HG03378 (cell line): ENCODE data around the gene ANKRD12.
A peak's percentile ranks its signal among the peaks of the same experiment; 100 is the strongest.
"Not testable (repeated sequence)": the region's sequence is repeated elsewhere in the genome, so short reads cannot be mapped to it uniquely, and the experiment has no call there.

Source experiments
- ATAC-seq: cut with Tn5 transposase; IDR thresholded peaks from one replicate; pipeline ENCODE4 v1.9.1; 2021; ENCODE audit warnings: mild to moderate bottlenecking, moderate library complexity; ENCODE audit not compliant: unreplicated experiment

The ANKRD12 gene

DNA sequence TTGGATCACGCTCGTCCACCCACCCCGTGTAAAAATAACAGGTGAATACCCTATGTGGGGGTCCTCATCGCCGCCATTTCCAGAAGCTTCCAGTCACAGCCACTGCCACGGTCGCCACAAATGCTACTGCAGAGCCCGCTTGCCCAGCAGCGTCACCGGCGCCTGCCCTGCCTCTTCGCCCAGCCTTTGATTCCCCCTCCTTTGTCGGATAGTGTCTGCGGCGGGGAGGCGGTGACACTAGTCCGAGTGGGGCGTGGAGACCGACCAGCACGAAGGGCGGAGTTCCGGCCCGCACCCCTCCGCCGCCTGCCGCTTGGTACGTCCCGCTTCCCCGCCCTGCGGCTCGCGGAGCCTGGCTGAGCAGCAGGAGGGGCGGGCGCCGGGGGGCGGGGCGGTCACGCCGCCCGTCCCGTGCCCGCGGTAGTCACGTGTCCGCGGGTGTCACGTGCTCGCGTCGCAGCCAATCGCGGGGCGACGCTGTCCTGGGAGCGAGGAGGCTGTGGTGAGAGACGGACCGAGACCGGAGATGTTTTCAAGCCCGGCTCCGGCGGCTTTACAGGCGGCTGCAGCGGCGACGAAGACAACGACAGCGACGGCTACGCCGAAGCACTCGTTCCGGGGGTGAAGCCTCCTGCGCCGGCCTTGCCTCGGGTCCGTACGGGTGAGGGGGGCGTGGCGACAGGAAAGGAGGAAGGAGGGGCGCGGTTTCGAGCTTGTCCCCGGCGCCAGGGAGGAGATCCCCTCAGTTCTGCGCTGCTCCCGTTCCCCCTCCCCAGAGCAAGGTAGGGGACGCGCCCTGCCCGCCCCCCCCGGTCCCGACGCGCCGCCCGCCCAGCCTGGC lies at the start of gene ANKRD12:
Gene ANKRD12, plus strand, starts transcription at position 467 of the 841 bp plus-strand sequence. CDS start 45,652 bp downstream, outside the sequence.
- peak; percentile 59 for ATAC-seq

DNA sequence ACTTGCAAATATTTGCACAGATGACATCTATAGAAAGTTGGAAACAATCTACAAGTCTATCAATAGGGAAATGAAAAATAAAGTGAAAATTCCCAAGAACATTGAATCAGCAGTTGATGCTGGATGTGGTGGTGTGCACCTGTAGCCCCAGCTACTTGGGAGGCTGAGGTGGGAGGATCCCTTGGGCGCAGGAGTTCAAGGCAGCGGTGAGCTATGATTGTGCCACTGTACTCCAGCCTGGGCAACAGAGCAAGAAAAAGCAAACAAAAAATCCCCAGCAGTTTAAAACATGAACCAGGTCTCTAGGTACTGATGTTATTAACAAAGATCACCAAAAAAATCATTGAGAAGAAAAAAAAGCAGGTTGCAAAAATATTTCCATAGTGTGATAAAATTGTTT lies 49.4 kb upstream of the ANKRD12 start:
- ATAC-seq = no peak

GRCh38 chr18:9088252-9088651 lies 48.3 kb upstream of the ANKRD12 start:
- ATAC-seq = no peak

DNA sequence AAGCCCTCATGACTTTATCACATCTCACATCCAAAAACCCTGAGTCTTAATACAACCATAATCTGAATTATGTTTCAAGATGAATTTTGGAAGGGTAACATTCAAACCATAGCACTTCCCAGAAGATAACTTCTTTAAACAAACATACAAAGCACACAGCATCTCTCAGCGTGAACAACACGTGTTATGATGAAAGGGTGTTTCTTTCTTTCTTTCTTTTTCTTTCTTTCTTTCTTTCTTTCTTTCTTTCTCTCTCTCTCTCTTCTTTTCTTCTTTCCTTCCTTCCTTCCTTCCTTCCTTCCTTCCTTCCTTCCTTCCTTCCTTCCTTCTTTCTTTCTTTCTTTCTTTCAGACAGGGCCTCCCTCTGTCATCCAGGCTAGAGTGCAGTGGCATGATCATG lies 47.9 kb upstream of the ANKRD12 start:
- not testable (repeated sequence) for ATAC-seq

- ATAC-seq = no peak
Observed at GRCh38 chr18:9090578-9090977, 46.0 kb upstream of the ANKRD12 start.

GRCh38 chr18:9091066-9091476 lies 45.5 kb upstream of the ANKRD12 start:
- no peak for ATAC-seq

- no peak for ATAC-seq
Observed at GRCh38 chr18:9092665-9093064, 43.9 kb upstream of the ANKRD12 start.

DNA sequence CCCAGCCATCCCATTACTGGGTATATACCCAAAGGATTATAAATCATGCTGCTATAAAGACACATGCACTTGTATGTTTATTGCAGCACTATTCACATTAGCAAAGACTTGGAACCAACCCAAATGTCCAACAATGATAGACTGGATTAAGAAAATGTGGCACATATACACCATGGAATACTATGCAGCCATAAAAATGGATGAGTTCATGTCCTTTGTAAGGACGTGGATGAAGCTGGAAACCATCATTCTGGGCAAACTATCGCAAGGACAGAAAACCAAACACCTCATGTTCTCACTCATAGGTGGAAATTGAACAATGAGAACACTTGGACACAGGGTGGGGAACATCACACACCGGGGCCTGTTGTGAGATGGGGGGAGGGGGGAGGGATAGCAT lies 43.5 kb upstream of the ANKRD12 start:
- ATAC-seq = not testable (repeated sequence)

DNA sequence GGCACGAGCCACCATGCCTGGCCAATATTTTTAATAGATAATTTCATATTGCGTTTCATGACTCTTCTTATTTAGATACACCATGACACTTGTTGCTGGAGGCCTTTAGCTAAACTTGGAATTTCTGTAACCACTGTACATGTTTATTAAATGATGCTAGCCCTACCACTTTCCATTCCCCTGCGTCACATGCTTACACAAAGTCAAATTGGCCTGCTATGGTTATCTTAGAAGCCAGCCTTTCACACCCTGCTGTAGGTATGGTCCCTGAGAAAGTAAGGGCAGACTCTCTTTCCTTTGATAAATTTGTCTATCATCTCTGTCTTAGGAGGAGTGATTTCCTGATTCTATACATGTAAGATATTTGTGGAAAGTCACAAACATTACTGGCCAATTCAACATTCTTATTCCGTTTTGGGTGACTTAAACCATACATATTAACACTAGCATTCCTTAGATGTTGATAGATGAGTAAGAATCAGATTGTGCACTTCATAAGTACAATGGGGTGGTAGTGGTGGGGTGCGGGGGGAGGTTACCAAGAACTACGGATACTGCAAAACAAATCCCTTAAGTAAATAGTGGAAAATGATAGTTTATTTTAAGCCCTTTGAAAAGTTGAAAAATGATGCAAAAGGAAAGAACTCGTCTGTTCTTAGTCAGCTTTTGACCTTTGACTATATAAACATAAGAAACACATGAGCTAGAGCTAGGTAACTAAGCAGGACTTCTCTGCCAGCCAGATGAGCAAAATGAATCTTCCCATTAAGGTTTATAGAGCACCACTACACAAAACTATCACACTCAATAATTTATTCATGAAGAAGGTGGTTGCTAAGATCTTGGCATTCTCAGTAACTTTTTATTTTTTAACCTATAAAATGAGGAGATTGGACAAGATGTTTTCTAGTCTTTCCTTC lies 42.0 kb upstream of the ANKRD12 start:
- ATAC-seq = no peak

GRCh38 chr18:9095297-9096006 lies 41.1 kb upstream of the ANKRD12 start:
- peak; percentile 83 for ATAC-seq

- ATAC-seq = no peak
Observed at GRCh38 chr18:9096007-9096371, 40.6 kb upstream of the ANKRD12 start.

DNA sequence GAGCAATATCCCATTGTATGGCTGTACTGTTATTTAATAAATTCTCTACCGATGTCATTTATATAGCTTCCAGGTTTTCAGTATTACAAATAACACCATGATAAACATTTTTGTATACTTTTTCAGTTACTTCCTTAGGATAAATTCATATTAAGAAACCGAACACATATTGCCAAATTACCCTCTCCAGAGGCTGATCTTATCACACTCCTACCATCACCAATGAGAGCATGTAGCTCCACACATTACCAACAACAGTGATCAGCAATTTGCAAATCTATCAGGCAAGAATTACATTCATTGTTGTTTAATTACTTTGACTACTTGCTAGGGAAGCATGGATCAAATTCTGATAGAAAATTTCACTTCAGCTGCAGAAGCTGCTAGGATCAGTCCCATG lies 39.9 kb upstream of the ANKRD12 start:
- ATAC-seq = no peak

DNA sequence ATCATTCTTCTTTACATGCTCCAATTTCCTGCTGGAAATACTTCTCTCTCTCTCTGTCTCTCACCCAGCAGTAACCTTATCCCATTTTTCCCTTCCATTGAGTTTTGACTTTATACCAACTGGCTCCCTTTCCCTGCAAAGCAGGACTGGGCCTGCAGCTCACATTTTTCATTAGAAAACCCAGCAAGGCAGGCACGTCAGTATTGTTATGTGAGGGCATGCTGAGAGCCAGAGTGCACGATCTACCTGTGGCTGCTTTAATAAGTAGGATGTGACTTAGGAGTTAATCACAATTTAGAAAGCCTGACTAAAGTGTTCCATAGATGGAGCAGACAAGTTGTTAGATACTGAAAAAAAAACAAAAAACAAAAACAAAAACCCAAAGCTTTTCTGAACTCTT lies 39.2 kb upstream of the ANKRD12 start:
- no peak for ATAC-seq

DNA sequence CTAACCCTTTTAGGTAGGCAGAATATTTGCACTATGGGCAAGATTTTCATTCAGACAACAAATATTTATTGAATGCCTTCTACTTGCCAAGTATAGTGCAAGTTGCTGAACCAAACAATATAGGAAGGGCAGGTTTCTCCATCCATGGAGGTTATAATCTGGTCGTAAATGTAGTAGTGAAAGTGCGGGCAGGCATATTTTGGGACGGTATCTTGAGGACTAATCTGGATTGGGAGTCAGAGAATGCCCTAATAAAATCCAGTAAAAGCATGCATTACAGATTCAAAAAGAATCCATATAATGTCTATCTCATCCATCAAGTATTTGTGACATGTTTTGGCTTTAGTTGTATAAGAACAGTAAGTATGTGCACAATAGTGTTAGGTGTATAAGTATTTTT lies 35.8 kb upstream of the ANKRD12 start:
- ATAC-seq = no peak

DNA sequence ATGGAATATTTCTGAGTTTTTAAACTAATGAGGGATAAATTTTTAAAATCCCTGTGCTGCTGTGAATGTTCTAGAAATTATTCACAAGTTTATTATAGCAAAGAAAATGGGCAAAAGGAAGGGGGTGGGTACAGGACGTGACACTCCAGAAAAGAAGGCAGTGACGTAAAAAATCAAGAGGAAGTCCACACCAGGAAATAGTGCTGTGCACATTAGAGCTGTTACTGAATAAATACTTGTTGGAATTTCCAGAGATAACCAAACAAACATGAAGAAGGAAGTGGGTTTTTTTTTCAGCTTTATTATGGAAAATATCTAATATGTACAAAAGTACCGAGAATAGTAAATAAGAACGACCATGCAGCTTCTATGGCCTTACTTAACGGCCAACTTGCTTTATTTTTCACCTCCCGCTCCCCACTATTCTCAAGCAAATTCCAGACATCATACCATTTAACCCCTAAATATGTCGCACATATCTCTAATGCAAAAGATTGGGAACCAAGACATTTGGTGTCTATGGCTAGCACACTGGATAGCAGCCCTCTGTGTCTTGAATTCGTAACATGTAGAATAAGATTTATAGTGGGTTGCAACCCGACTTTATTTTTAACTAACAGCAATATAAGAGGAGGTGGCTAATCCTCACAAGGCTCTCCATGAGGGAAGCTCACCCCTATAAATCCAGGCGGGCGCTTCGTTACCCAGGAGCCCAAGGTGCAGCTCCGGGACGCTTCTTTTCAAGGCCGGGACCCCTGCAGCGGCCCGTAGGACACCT lies 34.7 kb upstream of the ANKRD12 start:
- peak; percentile 2 for ATAC-seq

DNA sequence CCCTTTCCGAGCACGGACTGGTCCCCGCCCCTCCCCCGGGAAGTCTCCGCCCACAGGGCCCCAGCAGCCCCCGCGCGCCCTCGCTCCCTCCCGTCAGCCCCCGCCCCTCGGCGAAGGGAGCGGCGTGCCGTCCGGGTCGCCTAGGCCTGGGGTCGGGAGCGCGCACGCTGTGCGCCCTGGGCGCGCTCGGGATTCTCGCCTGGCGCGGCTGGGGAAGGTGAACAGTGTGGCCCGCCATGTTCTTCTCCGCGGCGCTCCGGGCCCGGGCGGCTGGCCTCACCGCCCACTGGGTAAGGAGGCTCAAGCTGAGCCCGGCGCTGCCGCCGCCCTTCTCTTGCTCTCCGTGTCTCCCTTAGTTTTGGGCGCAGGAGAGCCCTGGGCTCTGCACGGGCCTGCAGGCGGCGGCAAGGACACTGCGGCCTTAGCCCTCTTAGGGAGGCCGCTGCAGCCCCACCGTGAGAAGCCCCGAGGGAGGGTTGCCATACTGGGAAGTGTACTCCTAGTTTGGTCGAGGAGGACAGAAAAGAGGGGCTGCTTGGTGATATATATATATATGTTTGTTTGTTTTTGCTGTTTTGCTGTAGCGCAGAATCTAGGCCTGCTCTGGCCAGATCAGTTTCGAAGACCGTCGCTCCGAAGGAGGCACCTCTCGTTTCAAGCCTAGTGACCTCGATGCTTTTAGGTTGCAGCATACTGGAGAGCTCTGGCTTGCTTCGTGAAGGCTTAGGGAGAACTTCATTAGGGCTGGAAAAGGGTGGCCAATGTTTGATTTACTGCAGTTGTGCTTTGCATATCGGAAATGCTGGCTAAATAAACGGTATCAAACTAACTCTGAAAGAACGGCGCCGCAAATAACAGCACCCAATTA lies 33.8 kb upstream of the ANKRD12 start, which contains the start of gene NDUFV2:
Gene NDUFV2, plus strand, starts transcription at position 192 of the 868 bp plus-strand sequence. Its CDS starts 45 bp downstream, at position 237.
- ATAC-seq = peak; percentile 72

DNA sequence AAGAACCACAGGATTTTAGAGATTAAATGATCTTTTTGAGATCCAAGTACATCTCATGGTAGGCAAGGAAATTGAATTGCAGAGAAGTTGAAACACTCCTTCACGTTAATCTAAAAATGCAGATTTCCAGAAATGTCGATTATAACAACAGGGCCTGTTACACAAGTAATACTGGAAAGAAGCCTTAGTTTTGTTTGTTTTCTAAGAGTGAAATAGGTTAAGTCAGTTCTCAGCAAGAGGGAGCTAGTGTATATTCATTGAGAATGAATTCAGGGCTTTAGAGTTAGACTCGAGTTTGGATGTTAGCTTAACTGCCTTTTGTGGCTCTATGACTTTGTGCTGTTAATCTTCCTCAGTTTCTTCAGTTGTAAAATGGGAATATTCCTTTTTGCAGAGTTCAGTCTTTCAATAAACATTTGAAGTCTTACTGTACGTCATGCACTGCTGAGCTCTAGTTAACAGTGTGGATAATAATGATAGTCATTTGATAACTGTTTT lies 33.2 kb upstream of the ANKRD12 start:
- no peak for ATAC-seq

DNA sequence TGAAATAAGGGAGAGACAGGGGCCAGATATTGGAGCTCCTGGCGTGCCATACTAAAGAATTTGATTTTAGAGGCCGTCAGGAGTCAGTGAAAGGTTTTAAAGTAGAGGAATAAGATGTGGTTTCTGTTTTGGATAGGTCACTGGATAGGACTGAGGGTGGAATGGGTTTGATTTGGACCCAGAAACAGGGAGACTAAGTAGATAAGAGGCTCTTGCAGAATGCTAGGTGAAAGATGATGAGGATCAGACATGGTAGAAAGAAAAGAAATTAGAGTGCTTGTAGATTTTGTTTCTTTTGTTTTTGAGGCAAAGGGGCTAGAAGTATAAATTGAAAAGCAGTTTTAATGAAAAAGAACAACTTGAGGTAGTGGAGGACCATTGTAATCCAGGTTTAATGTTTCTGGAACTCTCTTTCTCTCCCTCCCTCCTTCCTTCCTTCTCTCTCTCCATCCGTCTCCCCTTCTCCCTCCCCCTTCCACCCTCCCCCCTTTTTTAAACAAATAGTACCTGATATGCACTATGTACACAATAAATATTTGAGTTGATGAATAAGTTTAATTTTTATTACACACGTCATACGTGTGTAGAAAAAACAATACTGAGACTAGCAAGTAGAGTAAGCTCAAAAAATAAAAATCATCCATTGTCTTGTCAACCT lies 32.2 kb upstream of the ANKRD12 start:
- ATAC-seq = no peak

GRCh38 chr18:9105420-9105819 lies 31.2 kb upstream of the ANKRD12 start:
- no peak for ATAC-seq
